Stimulated activated CD4-positive, alpha-beta T cell treated with anti-CD3 and anti-CD28 coated beads, Interleukin-12 subunit alpha, Interleukin-12 subunit beta, amount 100 ng/mL, for 24 hours (primary cell): Measurements from ENCODE around the gene MMRN1.

ENCODE experiments used
- DNase-seq, 2 experiments: peaks; one replicate each; pipeline ENCODE4 v3.0.0-alpha.2; 2020; ENCODE audit warnings: low read depth in 2 of 2

MMRN1 gene, protein sequence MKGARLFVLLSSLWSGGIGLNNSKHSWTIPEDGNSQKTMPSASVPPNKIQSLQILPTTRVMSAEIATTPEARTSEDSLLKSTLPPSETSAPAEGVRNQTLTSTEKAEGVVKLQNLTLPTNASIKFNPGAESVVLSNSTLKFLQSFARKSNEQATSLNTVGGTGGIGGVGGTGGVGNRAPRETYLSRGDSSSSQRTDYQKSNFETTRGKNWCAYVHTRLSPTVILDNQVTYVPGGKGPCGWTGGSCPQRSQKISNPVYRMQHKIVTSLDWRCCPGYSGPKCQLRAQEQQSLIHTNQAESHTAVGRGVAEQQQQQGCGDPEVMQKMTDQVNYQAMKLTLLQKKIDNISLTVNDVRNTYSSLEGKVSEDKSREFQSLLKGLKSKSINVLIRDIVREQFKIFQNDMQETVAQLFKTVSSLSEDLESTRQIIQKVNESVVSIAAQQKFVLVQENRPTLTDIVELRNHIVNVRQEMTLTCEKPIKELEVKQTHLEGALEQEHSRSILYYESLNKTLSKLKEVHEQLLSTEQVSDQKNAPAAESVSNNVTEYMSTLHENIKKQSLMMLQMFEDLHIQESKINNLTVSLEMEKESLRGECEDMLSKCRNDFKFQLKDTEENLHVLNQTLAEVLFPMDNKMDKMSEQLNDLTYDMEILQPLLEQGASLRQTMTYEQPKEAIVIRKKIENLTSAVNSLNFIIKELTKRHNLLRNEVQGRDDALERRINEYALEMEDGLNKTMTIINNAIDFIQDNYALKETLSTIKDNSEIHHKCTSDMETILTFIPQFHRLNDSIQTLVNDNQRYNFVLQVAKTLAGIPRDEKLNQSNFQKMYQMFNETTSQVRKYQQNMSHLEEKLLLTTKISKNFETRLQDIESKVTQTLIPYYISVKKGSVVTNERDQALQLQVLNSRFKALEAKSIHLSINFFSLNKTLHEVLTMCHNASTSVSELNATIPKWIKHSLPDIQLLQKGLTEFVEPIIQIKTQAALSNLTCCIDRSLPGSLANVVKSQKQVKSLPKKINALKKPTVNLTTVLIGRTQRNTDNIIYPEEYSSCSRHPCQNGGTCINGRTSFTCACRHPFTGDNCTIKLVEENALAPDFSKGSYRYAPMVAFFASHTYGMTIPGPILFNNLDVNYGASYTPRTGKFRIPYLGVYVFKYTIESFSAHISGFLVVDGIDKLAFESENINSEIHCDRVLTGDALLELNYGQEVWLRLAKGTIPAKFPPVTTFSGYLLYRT

DNA sequence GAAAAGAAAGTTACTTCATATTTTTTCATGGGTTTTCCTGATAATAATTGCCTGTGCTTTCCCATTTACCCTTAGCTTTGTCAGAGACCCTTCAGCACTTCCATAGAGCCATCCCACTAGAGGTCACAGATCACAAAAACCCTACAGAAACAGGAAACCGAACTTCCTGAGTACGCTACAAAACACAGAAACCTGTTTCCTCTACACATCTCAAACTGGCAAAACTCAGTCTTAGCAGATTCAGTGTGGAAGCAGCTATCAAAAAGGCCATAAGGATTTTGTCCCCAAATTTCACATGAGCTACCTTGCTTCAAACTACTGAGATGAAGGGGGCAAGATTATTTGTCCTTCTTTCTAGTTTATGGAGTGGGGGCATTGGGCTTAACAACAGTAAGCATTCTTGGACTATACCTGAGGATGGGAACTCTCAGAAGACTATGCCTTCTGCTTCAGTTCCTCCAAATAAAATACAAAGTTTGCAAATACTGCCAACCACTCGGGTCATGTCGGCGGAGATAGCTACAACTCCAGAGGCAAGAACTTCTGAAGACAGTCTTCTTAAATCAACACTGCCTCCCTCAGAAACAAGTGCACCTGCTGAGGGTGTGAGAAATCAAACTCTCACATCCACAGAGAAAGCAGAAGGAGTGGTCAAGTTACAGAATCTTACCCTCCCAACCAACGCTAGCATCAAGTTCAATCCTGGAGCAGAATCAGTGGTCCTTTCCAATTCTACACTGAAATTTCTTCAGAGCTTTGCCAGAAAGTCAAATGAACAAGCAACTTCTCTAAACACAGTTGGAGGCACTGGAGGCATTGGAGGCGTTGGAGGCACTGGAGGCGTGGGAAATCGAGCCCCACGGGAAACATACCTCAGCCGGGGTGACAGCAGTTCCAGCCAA lies at the start of gene MMRN1:
TSS of gene MMRN1 (plus strand) at position 206 of the 902 bp plus-strand sequence. CDS start at position 324, 118 bp downstream.
- DNase-seq, result no peak

DNA sequence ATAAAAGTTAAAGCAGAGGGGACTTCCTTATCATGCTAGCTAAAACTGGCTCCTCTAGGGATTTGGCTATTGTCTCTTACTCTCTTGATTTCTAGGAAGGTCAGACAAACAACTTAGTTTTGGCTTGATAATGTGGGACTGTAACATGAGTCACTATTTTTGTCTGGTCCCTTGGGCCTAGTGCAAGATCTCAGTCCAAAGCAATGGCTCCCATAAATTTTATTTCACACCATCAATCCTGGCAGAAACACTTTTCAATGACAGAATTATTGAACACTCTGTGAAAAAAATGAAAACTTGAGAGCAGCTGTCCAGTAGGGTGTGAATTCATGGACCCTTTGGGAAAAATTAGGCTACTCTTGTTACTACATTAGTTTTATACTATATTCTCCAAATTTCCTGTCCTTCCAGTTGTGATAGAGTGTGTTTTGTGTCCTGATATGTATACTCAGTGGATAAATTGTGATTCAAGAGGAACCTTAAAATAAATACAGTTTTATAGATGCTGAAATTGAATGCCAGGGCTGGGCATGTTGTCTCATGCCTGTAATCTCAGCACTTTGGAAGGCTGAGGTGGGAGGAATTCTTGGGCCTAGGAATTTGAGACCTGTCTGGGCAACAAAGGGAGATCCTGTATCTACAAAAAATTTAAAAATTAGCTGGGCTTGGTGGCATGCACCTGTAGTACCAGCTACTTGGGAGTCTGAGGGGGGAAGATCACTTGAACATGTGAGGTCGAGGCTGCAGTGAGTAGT lies 46.9 kb upstream of the MMRN1 start:
- no peak for DNase-seq

DNA sequence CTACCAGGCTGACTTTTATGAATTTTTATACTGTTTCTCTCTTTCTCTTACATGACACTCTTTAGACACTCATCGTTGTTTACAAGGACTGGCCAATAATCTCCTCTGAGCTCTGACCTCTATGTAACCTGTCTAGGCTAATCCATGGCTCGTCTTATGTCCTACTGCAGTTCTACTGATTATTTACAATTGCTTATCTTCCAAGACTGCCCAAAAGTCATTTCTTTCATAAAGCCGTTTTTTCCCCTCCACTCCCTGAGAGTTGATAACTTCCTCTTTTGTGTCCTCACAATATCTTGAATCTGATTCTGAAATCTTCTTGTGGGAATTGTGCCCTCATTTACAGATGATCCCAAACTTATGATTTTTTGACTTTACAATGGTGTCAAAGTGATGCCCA lies 39.4 kb upstream of the MMRN1 start:
- DNase-seq, result no peak

DNA sequence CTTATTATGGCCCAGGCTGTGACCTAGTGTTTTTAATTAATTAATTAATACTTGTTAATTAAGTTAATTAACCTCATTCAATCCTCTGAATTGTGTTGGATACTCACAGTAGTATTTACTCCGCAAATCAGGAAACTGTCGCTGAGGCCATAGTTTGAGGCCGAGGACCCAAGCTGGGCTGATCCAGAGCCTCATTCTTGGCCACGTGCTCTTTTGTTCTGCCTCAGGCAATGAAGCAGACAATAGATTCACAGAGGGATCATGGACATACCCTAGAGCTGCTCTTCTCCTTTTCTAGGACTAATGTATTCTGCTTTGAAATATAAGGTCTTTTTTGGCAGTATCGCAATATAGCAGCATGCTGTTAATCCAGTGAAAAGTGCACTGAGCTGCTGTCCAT lies 33.7 kb upstream of the MMRN1 start:
- DNase-seq, result no peak

DNA sequence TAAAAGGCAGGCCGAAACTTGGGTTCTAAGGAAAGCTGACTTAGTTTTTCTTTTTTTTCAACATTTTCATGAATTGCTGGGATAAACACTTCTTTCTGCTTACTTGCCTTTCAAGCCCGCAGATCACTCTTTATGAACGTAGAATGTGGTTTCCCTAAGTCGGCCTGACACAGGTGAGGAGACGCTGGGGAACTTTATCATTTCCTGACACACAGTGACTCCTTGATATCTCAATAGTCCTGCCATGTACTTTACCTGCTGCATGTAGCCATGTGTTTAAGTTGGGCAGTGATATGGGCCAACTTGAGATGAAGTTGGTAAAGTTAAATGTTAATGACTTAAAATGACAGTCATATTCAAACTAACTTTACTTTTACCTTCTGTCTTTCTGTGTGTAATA lies 31.1 kb upstream of the MMRN1 start:
- no peak for DNase-seq

DNA sequence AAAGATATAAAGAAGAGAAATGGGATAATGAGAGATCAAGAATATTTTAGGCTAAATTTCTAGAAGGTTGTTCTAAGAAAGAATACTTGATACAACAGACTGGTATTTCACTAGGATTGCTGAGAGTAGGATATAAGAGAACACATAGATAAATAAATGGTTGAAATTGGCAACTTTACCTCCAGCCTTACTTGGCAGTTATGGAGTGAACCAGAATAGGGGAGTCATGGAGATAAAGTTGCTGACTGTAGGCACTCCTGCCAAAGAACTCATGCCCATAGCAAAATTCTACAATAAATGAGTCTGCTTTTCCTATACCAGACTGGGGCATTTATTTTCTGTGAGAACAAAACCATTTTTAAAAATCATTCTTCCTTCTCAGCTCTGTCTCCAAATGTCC lies 26.4 kb upstream of the MMRN1 start:
- no peak for DNase-seq

DNA sequence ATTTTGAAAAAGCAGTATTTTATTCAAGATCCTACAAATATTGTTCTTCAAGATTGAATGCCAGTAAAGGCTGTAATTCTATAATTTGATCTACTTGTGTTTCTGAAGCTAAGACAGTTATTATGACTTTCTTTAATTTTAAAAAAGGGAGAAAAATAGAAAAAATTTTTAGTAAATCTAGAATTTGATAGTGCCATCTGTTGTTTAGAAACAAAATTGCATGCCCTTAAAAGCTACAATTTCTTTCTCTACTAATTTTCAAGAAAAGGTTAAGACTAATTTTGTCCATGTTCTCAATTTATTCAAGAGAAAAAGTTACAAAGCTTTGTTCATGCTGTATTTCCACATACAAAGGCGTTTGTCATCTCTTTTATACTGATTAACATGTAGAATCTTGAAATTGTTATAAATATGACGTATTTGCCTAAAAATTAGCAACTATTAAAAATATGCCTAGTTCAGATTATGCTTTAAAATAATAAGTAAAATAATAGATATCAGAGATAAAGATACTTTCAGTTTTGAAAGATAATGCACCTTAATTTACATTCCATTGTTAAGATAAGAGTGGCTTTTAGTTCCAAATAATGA lies 25.6 kb upstream of the MMRN1 start:
- no peak for DNase-seq

DNA sequence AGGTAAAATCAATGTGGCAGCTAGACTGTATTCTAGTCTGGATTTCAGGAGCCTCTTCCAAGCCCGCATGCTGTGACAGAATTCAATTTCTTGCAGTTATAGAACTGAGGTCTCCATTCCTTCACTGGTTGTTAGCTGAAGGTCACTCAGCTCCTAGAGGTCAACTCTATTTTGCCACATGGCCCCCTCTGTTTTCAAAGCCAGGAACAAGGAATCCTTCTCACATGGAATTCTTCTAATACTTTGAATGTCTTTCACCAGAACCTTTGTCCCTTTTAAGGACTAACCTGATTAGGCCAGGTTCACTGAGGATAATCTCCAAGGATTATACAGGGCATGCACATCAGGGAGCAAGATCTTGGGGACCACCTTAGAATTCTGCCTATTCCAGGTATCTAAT lies 23.4 kb upstream of the MMRN1 start:
- DNase-seq, result no peak

DNA sequence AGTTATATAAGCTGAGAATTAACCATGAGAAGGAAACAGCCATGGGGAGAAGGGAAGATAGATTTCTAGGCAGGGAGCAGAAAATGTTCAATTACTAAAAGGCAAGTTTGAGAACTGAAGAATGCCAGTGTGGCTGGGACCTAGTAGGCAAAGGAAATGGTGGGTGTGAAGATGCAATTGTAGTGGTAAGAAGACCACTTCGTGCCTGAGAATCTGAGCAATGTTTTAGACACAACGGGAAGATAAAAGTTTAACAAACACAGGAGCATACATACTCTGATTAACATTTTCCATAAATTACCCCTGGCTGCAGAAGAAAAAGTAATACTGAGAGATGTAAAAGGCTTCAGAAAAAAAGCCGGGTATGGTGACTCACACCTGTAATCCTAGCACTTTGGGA lies 18.1 kb upstream of the MMRN1 start:
- DNase-seq, result no peak

DNA sequence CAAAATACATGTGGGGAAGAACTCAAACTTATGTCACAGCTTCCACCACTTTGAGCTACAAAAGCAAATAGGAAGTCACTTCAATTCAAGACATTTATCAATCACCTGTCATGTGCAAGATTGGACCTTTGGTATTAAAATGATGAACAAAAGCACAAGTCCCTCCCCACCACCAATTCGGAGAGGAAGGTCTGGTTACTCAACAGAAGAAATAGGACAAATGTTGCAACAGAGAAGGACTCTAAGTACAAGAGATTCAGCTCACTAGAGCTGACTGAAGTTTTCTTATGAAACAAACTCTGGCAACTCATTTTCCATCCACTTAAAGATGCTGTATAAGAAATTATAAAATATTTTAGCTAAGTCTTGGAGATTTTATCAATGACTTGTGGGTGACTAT lies 16.0 kb upstream of the MMRN1 start:
- no peak for DNase-seq

DNA sequence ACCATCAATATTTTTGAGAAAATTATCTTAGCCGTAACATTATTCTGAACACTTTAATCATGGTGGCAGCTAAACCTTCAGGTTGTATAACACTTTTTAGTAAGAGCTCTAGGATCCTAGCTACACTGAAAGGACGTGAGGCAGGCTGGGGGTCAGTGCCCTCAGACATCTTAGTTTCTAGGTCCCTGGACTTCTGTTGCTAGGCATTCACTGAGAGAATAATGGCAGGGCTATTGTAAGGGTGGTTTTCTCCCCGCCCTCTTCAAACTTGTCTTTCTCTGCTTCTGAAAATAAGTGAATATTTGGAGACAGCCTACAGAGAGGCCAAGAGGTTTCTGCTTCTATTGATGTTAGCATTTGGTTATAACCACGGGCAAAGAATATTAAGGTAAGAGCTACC lies 15.4 kb upstream of the MMRN1 start:
- DNase-seq, result no peak

DNA sequence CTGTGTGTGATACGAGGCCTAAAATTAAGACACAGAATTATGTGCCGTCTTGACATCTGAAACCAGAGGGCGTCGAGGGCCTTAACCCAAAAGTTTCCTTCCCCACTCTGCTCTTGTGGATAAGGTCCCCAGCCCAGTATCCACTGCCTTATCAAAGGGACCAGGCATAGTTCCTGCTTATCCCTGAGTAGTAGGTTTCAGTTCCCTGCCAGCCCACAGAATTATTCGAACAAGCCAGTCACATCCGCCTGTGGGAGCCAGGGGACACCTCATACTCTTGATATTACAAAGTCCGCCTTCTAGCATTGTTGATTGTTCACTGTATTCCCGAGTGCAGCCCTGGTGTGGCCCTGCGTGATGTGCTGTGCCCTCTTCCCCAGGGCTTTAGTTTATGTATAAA lies 5.4 kb upstream of the MMRN1 start:
- no peak for DNase-seq

DNA sequence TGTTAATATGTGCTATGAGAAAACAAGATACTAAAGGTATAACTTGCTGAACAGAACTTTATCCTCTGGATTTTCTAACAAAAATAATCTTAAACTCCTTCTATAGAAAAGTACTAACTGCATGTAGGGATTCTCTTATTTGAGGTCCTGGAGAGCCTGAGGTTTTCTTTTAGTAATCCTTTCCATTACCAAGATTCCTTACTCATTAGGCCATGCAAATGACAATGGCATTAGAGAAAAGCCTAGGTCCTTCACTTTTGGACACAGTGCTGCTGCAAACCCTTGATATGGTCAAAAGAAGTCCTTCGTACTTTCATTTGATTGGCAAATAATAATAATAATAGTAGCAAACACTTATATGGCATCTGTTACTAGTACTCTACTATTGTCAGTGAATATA lies 3.2 kb downstream of the MMRN1 start:
- DNase-seq, result no peak

DNA sequence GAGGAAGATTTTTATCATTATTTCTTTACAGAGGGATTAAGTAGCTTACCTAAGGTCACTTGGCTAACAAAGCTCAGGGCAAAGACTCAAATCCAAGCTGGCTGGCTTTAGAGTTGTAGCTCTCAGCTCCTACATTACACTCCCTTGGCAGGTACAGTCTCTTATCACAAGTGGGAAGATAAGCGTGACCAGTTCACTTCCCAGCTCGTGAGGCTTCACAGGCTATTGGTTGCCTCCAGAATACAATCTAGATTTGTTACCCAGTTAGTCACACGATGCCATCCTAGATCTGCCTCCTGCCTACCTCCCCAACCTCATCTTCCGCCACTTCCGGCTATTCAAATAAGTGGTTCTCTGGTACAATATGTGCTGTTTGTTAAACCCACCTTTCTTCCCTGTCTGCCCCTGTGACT lies 3.7 kb downstream of the MMRN1 start:
- no peak for DNase-seq

DNA sequence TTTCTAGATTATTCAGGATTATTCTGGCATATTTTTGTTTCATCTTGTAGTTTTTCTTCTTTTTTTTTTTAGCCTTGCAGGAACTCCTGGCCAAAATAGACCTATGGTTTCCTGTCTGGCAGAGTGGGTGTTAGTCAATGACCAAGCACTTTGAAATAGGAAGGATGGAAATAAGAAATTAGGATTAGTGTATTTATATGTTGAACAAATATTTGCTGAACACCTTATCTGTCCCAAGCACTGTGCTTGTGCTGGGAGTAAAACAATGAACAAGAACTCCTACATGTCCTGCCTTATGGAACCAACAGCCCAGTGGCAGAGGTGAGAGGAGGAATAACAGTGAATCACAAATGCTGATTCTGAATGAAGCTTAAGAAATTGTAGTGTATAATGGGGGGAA lies 4.5 kb downstream of the MMRN1 start:
- DNase-seq, result no peak

DNA sequence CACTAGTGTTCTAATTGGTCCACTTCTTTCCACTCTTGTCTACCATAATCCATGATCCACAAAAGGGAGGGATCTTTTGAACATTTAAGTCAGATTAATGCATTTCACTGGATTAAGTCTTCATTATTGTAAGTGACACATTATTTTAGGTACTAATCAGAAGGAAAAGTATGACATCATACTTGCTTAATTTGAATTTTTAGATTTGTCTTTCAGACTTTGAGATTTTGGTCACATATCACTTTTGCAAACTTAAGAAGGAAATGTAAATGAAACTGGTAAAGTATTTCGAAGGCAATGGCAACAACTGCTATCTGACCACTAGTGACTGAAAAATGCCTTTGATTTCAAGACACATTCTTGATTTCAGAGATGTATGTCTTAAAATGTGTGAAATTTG lies 5.2 kb downstream of the MMRN1 start:
- no peak for DNase-seq

DNA sequence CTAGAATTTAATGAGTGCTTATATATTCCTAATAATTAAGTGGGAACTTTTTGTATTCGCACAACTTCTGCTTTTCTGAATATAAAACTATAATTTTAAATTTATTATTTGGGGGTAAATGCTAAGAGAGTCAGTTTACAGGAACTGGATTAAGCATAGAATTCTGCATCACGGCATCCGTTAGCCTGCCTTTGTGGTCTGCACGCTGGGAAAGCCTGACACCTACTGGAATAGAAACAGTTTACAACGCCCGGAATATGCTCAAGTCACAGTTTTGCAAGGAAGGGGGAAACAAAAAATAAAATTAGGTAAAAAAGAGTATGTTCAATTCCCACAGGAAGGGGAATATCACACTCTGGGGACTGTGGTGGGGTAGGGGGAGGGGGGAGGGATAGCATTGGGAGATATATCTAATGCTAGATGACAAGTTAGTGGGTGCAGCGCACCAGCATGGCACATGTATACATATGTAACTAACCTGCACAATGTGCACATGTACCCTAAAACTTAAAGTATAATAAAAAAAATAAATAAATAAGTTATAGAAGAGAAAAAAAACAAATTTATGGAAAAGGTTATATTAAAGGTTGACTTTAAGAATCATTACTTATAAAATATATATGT lies 7.3 kb downstream of the MMRN1 start:
- DNase-seq, result peak; percentile 21 to 32

DNA sequence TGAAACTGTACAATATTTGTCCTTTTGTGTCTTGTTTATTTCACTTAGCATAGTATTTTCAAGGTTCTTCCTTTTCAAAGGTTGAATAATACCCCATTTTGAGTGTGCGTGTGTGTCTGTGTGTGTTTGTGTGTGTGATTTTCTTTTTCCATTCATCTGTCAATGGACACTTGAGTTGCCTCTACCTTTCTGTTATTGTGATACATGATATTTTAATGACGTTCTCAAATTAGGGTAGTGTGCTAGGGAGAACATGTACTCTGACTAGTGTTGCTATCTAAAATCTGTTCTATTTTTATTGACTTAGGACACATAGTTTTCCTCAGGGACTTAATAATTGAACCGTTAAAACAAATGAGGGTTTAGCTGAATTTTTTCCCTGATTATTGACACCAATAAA lies 9.9 kb downstream of the MMRN1 start:
- no peak for DNase-seq

DNA sequence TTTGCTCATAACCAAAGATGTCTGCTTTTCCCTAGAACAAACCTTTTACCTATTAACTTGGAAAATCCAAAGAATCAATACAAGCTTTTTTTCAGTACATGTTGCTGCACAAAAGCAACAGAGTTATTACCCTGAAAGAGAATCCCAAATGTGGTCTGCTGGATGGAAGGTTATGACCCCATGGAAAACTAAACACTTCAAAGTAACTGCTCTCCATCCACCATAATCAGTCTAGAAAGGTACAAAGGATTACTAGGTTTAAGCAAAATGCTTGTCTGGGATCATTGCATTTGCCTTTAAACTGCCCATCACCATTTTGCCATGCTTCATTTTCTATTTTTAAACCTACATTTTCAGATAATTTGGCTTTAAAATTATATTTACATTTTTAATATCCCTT lies 11.7 kb downstream of the MMRN1 start:
- no peak for DNase-seq
